AG09319 (cell line): Measurements from ENCODE around the gene DCAF10.

Experiments
- DNase-seq: peaks from one replicate; pipeline ENCODE4 v3.0.0-alpha.2; 2010; ENCODE audit warnings: low read depth; ENCODE audit errors: extremely low read depth
- TF ChIP-seq, protein P1 (sequence below): IDR thresholded peaks from 2 replicates; pipeline ENCODE4 v1.5.1; 2011; ENCODE audit warnings: low read depth, mild to moderate bottlenecking, inconsistent platforms, low read length, moderate library complexity

DCAF10 gene

DNA sequence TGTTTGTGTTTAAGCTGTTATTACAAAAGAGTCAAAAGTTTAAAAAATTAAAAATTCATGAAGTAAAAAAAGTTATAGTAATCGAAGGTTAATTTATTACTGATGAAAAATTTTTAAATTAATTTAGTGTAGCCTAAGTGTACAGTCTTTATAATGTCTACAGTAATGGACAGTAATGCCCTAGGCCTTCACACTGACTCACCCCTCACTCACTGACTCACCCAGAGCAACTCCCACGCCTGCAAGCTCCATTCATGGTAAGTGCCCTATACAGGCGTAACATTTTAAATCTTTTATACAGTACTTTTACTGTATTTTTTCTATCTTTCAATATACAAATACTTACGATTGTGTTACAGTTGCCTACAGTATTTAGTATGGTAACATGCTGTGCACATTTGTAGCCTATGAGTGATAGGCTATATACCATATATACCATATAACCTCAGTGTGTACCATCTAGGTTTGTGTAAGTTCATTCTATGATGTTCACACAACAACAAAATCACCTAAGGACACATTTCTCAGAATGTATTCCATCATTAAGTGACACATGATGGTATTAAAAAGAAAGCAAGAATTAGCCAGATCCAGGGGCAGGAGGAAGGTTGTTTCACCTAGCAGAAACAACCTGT, 40.1 kb downstream of the DCAF10 start:
- TF ChIP-seq, protein P1, sequence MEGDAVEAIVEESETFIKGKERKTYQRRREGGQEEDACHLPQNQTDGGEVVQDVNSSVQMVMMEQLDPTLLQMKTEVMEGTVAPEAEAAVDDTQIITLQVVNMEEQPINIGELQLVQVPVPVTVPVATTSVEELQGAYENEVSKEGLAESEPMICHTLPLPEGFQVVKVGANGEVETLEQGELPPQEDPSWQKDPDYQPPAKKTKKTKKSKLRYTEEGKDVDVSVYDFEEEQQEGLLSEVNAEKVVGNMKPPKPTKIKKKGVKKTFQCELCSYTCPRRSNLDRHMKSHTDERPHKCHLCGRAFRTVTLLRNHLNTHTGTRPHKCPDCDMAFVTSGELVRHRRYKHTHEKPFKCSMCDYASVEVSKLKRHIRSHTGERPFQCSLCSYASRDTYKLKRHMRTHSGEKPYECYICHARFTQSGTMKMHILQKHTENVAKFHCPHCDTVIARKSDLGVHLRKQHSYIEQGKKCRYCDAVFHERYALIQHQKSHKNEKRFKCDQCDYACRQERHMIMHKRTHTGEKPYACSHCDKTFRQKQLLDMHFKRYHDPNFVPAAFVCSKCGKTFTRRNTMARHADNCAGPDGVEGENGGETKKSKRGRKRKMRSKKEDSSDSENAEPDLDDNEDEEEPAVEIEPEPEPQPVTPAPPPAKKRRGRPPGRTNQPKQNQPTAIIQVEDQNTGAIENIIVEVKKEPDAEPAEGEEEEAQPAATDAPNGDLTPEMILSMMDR = no peak
- no peak for DNase-seq

DNA sequence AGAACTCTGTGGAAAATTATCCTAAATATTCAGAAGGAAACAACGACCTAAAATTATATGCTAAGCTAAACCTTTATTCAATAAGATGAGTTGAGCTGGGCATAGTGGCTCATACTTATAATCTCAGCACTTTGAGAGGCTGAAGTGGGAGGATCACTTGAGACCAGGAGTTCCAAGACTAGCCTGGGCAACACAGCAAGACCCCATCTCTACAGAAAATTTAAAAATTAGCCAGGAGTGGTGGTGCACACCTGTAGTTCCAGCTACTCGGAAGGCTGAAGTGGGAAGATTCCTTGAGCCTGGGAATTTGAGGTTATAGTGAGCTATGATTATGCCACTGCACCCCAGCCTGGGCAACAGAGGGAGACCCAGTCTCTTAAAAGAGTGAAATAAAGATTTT, 51.6 kb downstream of the DCAF10 start:
- TF ChIP-seq, protein P1 = no peak
- DNase-seq = no peak

DNA sequence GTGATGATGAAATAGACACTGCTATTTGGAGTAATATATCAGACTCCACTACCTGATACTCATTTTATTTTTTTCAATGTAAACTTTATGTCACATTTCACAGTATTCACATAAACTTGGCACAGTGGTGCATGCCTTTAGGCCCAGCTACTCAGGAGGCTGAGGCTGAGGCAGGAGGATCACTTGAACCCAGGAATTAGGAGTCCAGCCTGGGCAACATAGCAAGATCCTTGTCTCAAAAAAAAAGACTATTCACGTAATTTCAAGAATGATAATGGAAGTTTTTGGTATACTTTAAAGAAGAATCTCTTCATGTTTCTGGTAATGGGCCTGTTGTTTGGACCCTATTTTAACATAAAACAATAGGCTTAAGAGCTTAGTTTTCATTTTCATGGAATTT, 56.0 kb downstream of the DCAF10 start:
- TF ChIP-seq, protein P1 = no peak
- no peak for DNase-seq

DNA sequence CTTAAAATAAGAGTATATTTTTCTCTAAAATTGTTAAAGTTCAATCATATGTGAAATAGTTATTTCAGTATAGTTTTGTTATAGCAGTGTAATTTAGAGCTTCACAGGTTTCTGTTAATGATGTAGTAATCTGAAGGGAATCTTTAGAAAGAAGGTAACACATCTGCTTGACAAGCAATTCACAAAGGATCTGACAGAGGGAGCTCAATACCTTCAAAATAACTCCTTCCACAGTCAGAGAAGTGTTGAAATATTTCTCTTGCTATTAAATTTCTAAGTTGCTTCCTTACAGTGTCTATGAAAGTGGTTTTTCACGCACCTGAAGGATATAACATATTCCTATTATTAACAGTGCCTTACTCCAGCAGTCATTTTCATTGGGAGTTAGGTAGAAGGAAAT, 58.4 kb downstream of the DCAF10 start:
- no peak for DNase-seq
- TF ChIP-seq, protein P1 = peak; percentile 20

DNA sequence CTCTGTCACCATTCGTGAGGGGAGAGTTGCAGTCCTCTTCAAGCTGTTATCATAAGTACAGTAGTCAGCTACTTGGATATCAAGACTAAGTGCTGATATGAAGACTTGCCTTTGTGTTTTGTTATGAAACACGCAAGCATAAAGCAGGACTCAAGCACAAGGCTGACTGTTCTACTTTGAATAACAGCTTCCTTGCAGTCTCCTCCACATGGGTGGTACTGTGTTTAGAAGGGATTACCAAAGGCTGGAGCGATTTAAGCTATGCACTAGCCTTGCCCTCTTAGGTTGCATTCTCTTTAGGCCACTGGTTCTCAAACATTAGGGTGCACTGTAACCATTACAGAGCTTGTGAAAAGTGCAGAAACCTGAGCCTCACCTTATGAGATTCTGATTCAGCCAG, 61.9 kb downstream of the DCAF10 start:
- TF ChIP-seq, protein P1 = no peak
- no peak for DNase-seq

DNA sequence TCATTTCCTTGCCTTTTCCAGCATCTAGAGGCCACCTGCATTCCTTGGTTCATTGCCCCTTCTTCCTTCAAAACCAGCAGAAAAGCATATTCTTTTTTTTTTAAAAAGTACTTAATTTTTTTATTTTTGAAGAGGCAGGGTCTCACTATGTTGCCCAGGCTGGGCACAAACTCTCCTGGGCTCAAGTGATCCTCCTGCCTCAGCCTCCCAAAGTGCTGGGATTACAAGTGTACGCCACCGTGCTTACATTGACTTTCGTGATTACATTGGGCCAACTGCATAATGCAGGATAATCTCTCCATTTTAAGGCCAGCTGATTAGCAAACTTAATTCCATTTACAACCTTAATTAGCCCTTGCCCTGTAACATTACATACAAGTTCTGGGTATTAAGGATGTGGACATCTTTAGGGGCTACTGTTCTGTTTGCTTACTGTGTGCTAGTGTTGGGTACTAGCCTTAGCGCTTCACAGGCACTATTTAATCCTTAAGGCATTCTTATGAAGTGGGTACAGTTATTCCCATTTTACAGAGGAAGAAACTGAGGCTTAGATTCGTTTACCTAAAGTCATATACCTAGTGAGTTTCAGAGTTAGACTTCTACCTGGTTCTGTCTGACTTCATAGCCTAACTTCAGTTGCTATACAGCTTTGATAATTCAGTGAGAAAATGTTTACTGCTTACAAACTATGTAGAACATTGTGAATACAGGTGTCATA, 69.6 kb downstream of the DCAF10 start:
- TF ChIP-seq, protein P1 = no peak
- DNase-seq = no peak

DNA sequence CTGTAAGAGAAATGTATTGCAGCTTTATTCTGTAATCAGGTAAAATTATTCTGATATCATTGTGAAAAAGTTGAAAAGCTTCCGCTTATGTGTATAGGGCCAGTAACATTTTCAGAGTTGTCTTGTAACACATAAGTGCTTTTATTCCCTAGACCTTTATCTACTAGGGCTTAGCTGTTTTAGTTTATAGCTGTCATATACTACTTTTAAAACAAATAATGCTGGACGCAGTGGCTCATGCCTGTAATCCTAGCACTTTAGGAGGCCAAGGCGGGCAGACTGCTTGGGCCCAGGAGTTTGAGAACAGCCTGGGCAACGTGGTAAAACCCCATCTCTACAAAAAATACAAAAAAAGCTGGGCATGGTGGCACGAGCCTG, 70.2 kb downstream of the DCAF10 start:
- TF ChIP-seq, protein P1 = no peak
- no peak for DNase-seq
